HT-29 (cell line): ENCODE data around the gene OR4E2. TPM values are rescaled to one million over a fixed set of nuclear protein-coding genes. Genes with fewer than 3 reads are reported as not detected.
"Not testable (repeated sequence)": the region's sequence is repeated elsewhere in the genome, so short reads cannot be mapped to it uniquely, and the experiment has no call there.

Experiments used
- DNase-seq: peaks from one replicate; pipeline ENCODE4 v3.0.0-alpha.2; 2015; ENCODE audit warnings: low spot score
- total RNA-seq: library from RNA; depleted of rRNA; stranded (reverse); fragments of >200 nt; shearing (Covaris generic); gene quantifications from 2 replicates; pipeline ENCODE4 v1.2.3, GENCODE V29; 2014; rRNA removed

OR4E2 gene
- total RNA-seq, result not detected in 2 replicates

GRCh38 chr14:21653331-21653885, at the start of gene OR4E2:
TSS of gene OR4E2 (plus strand) at chr14:21653835. CDS start at chr14:21665083, 11,248 bp downstream.
- DNase-seq, result no peak

- DNase-seq, result no peak
Observed at GRCh38 chr14:21612324-21612723, 41.3 kb upstream of the OR4E2 start.

- no peak for DNase-seq
Observed at GRCh38 chr14:21614240-21614639, 39.4 kb upstream of the OR4E2 start.

- no peak for DNase-seq
Observed at GRCh38 chr14:21617614-21618013, 36.0 kb upstream of the OR4E2 start.

- no peak for DNase-seq
Observed at GRCh38 chr14:21626491-21627230, 27.0 kb upstream of the OR4E2 start.

GRCh38 chr14:21630503-21630902, 23.1 kb upstream of the OR4E2 start:
- DNase-seq, result not testable (repeated sequence)

- DNase-seq, result no peak
Observed at GRCh38 chr14:21631084-21631483, 22.6 kb upstream of the OR4E2 start.

GRCh38 chr14:21634840-21635239, 18.8 kb upstream of the OR4E2 start, which contains the start of gene OR10G2:
TSS of gene OR10G2 (minus strand) at chr14:21634940. CDS start at chr14:21634842, 98 bp downstream.
- DNase-seq, result no peak

GRCh38 chr14:21642683-21643082, 11.0 kb upstream of the OR4E2 start:
- no peak for DNase-seq

- DNase-seq, result no peak
Observed at GRCh38 chr14:21643407-21643806, 10.2 kb upstream of the OR4E2 start.

GRCh38 chr14:21647380-21647779, 6.3 kb upstream of the OR4E2 start:
- DNase-seq, result no peak

- DNase-seq, result no peak
Observed at GRCh38 chr14:21652209-21652808, 1.3 kb upstream of the OR4E2 start.

GRCh38 chr14:21654215-21654614, 580 bp downstream of the OR4E2 start:
- DNase-seq, result no peak

GRCh38 chr14:21656980-21657379, 3.3 kb downstream of the OR4E2 start:
- no peak for DNase-seq

GRCh38 chr14:21668377-21668776, 14.7 kb downstream of the OR4E2 start:
- DNase-seq, result no peak

GRCh38 chr14:21669284-21669683, 15.6 kb downstream of the OR4E2 start:
- DNase-seq, result no peak

- no peak for DNase-seq
Observed at GRCh38 chr14:21671371-21671770, 17.7 kb downstream of the OR4E2 start.

- no peak for DNase-seq
Observed at GRCh38 chr14:21672116-21672515, 18.5 kb downstream of the OR4E2 start.

GRCh38 chr14:21673718-21674117, 20.1 kb downstream of the OR4E2 start, which contains the start of gene OR4E1:
TSS of gene OR4E1 (minus strand) at chr14:21673818. CDS start at chr14:21670935, 2,883 bp downstream.
- DNase-seq, result no peak

- no peak for DNase-seq
Observed at GRCh38 chr14:21675566-21675965, 21.9 kb downstream of the OR4E2 start.

GRCh38 chr14:21680072-21680471, 26.4 kb downstream of the OR4E2 start:
- no peak for DNase-seq

- no peak for DNase-seq
Observed at GRCh38 chr14:21686468-21686867, 32.8 kb downstream of the OR4E2 start.

- DNase-seq, result no peak
Observed at GRCh38 chr14:21694425-21694824, 40.8 kb downstream of the OR4E2 start.
